Fibroblast of pulmonary artery (primary cell): Measurements from ENCODE around the gene LAPTM5.

Experiments used
- DNase-seq: peaks from one replicate; pipeline ENCODE4 v3.0.0-alpha.2; 2010; ENCODE audit warnings: low read depth
- H3K4me3 ChIP-seq: replicated peaks from 2 replicates; pipeline ENCODE4 v1.5.1; 2011; ENCODE audit warnings: low read depth, mild to moderate bottlenecking, control low read depth, low read length, moderate library complexity
- CTCF ChIP-seq: IDR thresholded peaks from 2 replicates; pipeline ENCODE4 v1.5.1; 2011; ENCODE audit warnings: mild to moderate bottlenecking, control low read depth, low read length, inconsistent platforms; ENCODE audit errors: missing control alignments

LAPTM5 gene

GRCh38 chr1:30763651-30764248 lies 6.2 kb upstream of the LAPTM5 start:
- TF ChIP-seq CTCF = no peak

GRCh38 chr1:30762930-30763650 lies 5.5 kb upstream of the LAPTM5 start:
- no peak for TF ChIP-seq CTCF
- DNase-seq = no peak
- H3K4me3 ChIP-seq = no peak overlapping the region

More at GRCh38 chr1:30763651-30764248, 6.2 kb upstream of the LAPTM5 start:
- DNase-seq = no peak
- no peak overlapping the region for H3K4me3 ChIP-seq

GRCh38 chr1:30762152-30762929 lies 4.8 kb upstream of the LAPTM5 start:
- no peak for TF ChIP-seq CTCF
- DNase-seq = no peak
- H3K4me3 ChIP-seq = no peak overlapping the region

- no peak overlapping the region for H3K4me3 ChIP-seq
Measured at GRCh38 chr1:30761381-30762151, 4.0 kb upstream of the LAPTM5 start.

GRCh38 chr1:30760596-30761324 lies 3.2 kb upstream of the LAPTM5 start:
- H3K4me3 ChIP-seq = no peak overlapping the region
- TF ChIP-seq CTCF = no peak
- no peak for DNase-seq

More at GRCh38 chr1:30761381-30762151, 4.0 kb upstream of the LAPTM5 start:
- TF ChIP-seq CTCF = no peak
- DNase-seq = no peak

GRCh38 chr1:30759718-30760281 lies 2.2 kb upstream of the LAPTM5 start:
- DNase-seq = no peak
- H3K4me3 ChIP-seq = no peak overlapping the region
- TF ChIP-seq CTCF = no peak
